H9 (cell line): Measurements from ENCODE around the gene SPINT2. TPM values are rescaled to one million over a fixed set of nuclear protein-coding genes. Genes with fewer than 3 reads are reported as not detected.

Experiments
- DNase-seq: peaks from one replicate; pipeline ENCODE4 v3.0.0-alpha.2; 2017
- H2AFZ ChIP-seq: one replicate; pipeline ENCODE4 v1.6.1; 2013; ENCODE audit warnings: mild to moderate bottlenecking, low read length, control low read depth, moderate library complexity
- H2AK5ac ChIP-seq: 2 replicates; pipeline ENCODE4 v1.6.1; 2013; ENCODE audit warnings: low read length, control low read depth, mixed read lengths; ENCODE audit not compliant: insufficient read length
- H2BK120ac ChIP-seq: one replicate; pipeline ENCODE4 v1.6.1; 2013; ENCODE audit warnings: low read depth, mild to moderate bottlenecking, low read length, control low read depth, inconsistent platforms; ENCODE audit not compliant: poor library complexity, severe bottlenecking
- H2BK12ac ChIP-seq: 2 replicates; pipeline ENCODE4 v1.6.1; 2013; ENCODE audit warnings: low read length, control low read depth, mixed read lengths, low read depth; ENCODE audit not compliant: insufficient read length
- H2BK15ac ChIP-seq: 2 replicates; pipeline ENCODE4 v1.6.1; 2013; ENCODE audit warnings: low read depth, low read length, control low read depth
- H2BK20ac ChIP-seq: one replicate; pipeline ENCODE4 v1.6.1; 2013; ENCODE audit warnings: low read depth, mild to moderate bottlenecking, low read length, control low read depth, inconsistent platforms; ENCODE audit not compliant: poor library complexity, severe bottlenecking
- H2BK5ac ChIP-seq: 2 replicates; pipeline ENCODE4 v1.6.1; 2013; ENCODE audit warnings: low read length, control low read depth, mixed read lengths; ENCODE audit not compliant: insufficient read length
- H3K14ac ChIP-seq: 2 replicates; pipeline ENCODE4 v1.6.1; 2013; ENCODE audit warnings: low read length, control low read depth; ENCODE audit not compliant: insufficient read depth
- H3K18ac ChIP-seq: 2 replicates; pipeline ENCODE4 v1.6.1; 2013; ENCODE audit warnings: low read depth, mild to moderate bottlenecking, mixed read lengths, low read length, control low read depth; ENCODE audit not compliant: insufficient read length
- H3K23ac ChIP-seq: 2 replicates; pipeline ENCODE4 v1.6.1; 2013; ENCODE audit warnings: low read length, control low read depth, mixed read lengths, low read depth; ENCODE audit not compliant: insufficient read length
- H3K23me2 ChIP-seq: 2 replicates; pipeline ENCODE4 v1.6.1; 2013; ENCODE audit warnings: low read depth, mild to moderate bottlenecking, mixed read lengths, low read length, control low read depth; ENCODE audit not compliant: insufficient read length, poor library complexity, severe bottlenecking
- H3K27ac ChIP-seq: 2 replicates; pipeline ENCODE4 v1.5.1; 2013; ENCODE audit warnings: low read length, control low read depth, mixed read lengths, low read depth; ENCODE audit not compliant: insufficient read length
- H3K27me3 ChIP-seq: 2 replicates; pipeline ENCODE4 v1.6.1; 2013; ENCODE audit warnings: low read length, control low read depth, inconsistent platforms; ENCODE audit not compliant: insufficient read depth
- H3K4ac ChIP-seq: 2 replicates; pipeline ENCODE4 v1.6.1; 2013; ENCODE audit warnings: low read depth, mild to moderate bottlenecking, control low read depth, inconsistent platforms, low read length, moderate library complexity
- H3K4me1 ChIP-seq: 2 replicates; pipeline ENCODE4 v1.6.1; 2013; ENCODE audit warnings: low read length, control low read depth, inconsistent platforms; ENCODE audit not compliant: insufficient read depth
- H3K4me2 ChIP-seq: 2 replicates; pipeline ENCODE4 v1.6.1; 2013; ENCODE audit warnings: low read length, control low read depth, mixed read lengths; ENCODE audit not compliant: insufficient read length, insufficient read depth
- H3K56ac ChIP-seq: 2 replicates; pipeline ENCODE4 v1.6.1; 2013; ENCODE audit warnings: low read depth, mild to moderate bottlenecking, mixed read lengths, low read length, control low read depth; ENCODE audit not compliant: insufficient read length
- H3K79me1 ChIP-seq: 2 replicates; pipeline ENCODE4 v1.6.1; 2013; ENCODE audit warnings: low read depth, mild to moderate bottlenecking, moderate library complexity, low read length, control low read depth, inconsistent platforms; ENCODE audit not compliant: insufficient read depth, poor library complexity, severe bottlenecking
- H3K79me2 ChIP-seq: 2 replicates; pipeline ENCODE4 v1.6.1; 2013; ENCODE audit warnings: low read length, control low read depth, inconsistent platforms; ENCODE audit not compliant: insufficient read depth
- H3K9ac ChIP-seq: 2 replicates; pipeline ENCODE4 v1.6.1; 2013; ENCODE audit warnings: low read length, control low read depth, mixed read lengths; ENCODE audit not compliant: insufficient read length; ENCODE audit errors: extremely low read depth
- H3K9me3 ChIP-seq: one replicate; pipeline ENCODE4 v1.6.1; 2013; ENCODE audit warnings: low read depth, low read length, inconsistent platforms; ENCODE audit not compliant: control insufficient read depth
- H3T11ph ChIP-seq: one replicate; pipeline ENCODE4 v1.6.1; 2013; ENCODE audit warnings: mild to moderate bottlenecking, low read length, control low read depth, inconsistent platforms
- H4K20me1 ChIP-seq: one replicate; pipeline ENCODE4 v1.6.1; 2013; ENCODE audit not compliant: control insufficient read depth, insufficient read length, insufficient read depth
- H4K5ac ChIP-seq: 2 replicates; pipeline ENCODE4 v1.6.1; 2013; ENCODE audit warnings: low read depth, mild to moderate bottlenecking, mixed read lengths, low read length, control low read depth; ENCODE audit not compliant: insufficient read length
- H4K8ac ChIP-seq: replicated peaks from 2 replicates; pipeline ENCODE4 v1.6.1; 2013; ENCODE audit warnings: low read length, control low read depth, mixed read lengths, low read depth; ENCODE audit not compliant: insufficient read length
- H4K91ac ChIP-seq: 2 replicates; pipeline ENCODE4 v1.6.1; 2013; ENCODE audit warnings: low read depth, mild to moderate bottlenecking, moderate library complexity, mixed read lengths, low read length, control low read depth; ENCODE audit not compliant: insufficient read length
- H3K27ac Mint-ChIP-seq, 3 experiments: 2 replicates in 2 of 3; 3 replicates in 1 of 3; pipeline ENCODE4 v1.8.0; 2020 to 2021; ENCODE audit warnings: mixed read lengths in 3 of 3, mild to moderate bottlenecking in 1 of 3, moderate library complexity in 1 of 3
- H3K27me3 Mint-ChIP-seq: 2 replicates; pipeline ENCODE4 v1.8.0; 2021; ENCODE audit warnings: low read depth, mild to moderate bottlenecking, moderate library complexity, mixed read lengths
- H3K36me3 Mint-ChIP-seq, 3 experiments: 2 replicates in 2 of 3; 3 replicates in 1 of 3; pipeline ENCODE4 v1.8.0; 2020 to 2021; ENCODE audit warnings: low read depth in 3 of 3, mixed read lengths in 3 of 3; ENCODE audit not compliant: insufficient read depth in 1 of 3
- H3K4me1 Mint-ChIP-seq, 2 experiments: 2 replicates each; pipeline ENCODE4 v1.8.0; 2020; ENCODE audit warnings: mixed read lengths in 2 of 2
- H3K4me3 Mint-ChIP-seq, 2 experiments: 2 replicates in 1 of 2; 3 replicates in 1 of 2; pipeline ENCODE4 v1.8.0; 2020 to 2021; ENCODE audit warnings: mild to moderate bottlenecking in 2 of 2, mixed read lengths in 2 of 2, moderate library complexity in 1 of 2
- H3K9me3 Mint-ChIP-seq, 2 experiments: 2 replicates in 1 of 2; 3 replicates in 1 of 2; pipeline ENCODE4 v1.8.0; 2020; ENCODE audit warnings: mild to moderate bottlenecking in 2 of 2, mixed read lengths in 2 of 2, moderate library complexity in 1 of 2
- WGBS: extraction: QIAGEN DNeasy Blood & Tissue Kit; methylation state at CpG from one replicate; pipeline ENCODE4 v1.1.7; 2013; ENCODE audit warnings: missing lambda C conversion rate, low lambda C conversion rate, mixed read lengths; ENCODE audit not compliant: insufficient read length; ENCODE audit errors: extremely low coverage; 5-methylcytosine and 5-hydroxymethylcytosine counted together
- total RNA-seq: library from RNA; stranded (reverse); gene quantifications from 2 replicates; pipeline ENCODE4 v1.2.1, GENCODE V29; 2021
- TF ChIP-seq, protein P1 (sequence below): fragments of 200-600 bp; sonication (generic); conservative IDR thresholded peaks from 3 replicates; pipeline ENCODE4 v1.8.0; 2021; ENCODE audit warnings: antibody characterized with exemption, mild to moderate bottlenecking

Gene SPINT2
- total RNA-seq, 1 experiment from 2014 or later = 283 TPM

DNA sequence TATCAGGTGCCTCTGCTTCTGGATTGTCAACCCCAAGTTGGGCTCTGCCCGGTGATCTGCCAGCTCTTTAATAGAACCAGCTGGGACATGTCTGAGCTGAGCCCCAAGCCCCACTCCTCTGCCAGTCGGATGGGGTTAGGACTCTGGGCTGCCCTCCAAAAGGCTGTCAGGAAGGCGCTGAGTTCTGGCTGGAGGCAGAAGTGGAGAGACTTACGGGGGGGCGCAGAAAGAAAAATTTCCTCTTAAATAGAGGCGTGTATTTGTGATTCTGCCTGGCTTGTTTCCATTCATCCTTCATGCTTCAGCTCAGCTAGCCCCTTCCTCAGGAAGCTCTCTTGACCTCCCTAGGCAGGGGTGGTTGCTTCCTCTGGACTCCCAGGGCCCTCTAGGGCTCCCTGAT lies 54.3 kb downstream of the SPINT2 start:
- Histone ChIP-seq H3K56ac (no peak overlapping the region), H3K4me2 (no peak overlapping the region), H4K5ac (no peak overlapping the region), H3K27ac (no peak overlapping the region), H4K8ac (no peak overlapping the region), H3K4ac (no peak overlapping the region), H3K4me1 (no peaks in the 10 kb centered on the region; the same call in 1 of the 2 replicates), H3K79me2 (no peaks in the 10 kb centered on the region), H2BK20ac (no peak overlapping the region), H3K9me3 (no peaks in the 10 kb centered on the region), H3K18ac (no peak overlapping the region), H4K20me1 (no peaks in the 10 kb centered on the region), H3K14ac (no peak overlapping the region), H3K27me3 (peaks cover 9% of the 10 kb centered on the region; the same call in 1 of the 2 replicates), H3K79me1 (no peaks in the 10 kb centered on the region), H2AFZ (no peak overlapping the region), H3K23ac (no peak overlapping the region), H2BK15ac (no peak overlapping the region), H3K9ac (no peak overlapping the region), H3T11ph (no peak overlapping the region), H2BK12ac (no peak overlapping the region), H2BK120ac (no peak overlapping the region), H4K91ac (no peak overlapping the region), H3K23me2 (peaks cover 20% of the 10 kb centered on the region), H2AK5ac (no peak overlapping the region), H2BK5ac (no peak overlapping the region)
- Mint-ChIP-seq H3K4me1 (peaks cover 16 to 35% of the 10 kb centered on the region in 2 experiments), H3K27me3 (peaks cover 51% of the 10 kb centered on the region), H3K36me3 (no peaks in the 10 kb centered on the region; a peak in 1 of 7 replicates), H3K4me3 (peak overlapping the region in 1 of 2 experiments; percentile 86; a peak in 3 of 5 replicates), H3K9me3 (no peaks in the 10 kb centered on the region; a peak in 1 of 5 replicates), H3K27ac (no peak overlapping the region)
- WGBS = no CpG with 5 or more reads among the region's 6 CpGs
- no peak for DNase-seq
- TF ChIP-seq, protein P1, sequence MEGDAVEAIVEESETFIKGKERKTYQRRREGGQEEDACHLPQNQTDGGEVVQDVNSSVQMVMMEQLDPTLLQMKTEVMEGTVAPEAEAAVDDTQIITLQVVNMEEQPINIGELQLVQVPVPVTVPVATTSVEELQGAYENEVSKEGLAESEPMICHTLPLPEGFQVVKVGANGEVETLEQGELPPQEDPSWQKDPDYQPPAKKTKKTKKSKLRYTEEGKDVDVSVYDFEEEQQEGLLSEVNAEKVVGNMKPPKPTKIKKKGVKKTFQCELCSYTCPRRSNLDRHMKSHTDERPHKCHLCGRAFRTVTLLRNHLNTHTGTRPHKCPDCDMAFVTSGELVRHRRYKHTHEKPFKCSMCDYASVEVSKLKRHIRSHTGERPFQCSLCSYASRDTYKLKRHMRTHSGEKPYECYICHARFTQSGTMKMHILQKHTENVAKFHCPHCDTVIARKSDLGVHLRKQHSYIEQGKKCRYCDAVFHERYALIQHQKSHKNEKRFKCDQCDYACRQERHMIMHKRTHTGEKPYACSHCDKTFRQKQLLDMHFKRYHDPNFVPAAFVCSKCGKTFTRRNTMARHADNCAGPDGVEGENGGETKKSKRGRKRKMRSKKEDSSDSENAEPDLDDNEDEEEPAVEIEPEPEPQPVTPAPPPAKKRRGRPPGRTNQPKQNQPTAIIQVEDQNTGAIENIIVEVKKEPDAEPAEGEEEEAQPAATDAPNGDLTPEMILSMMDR = no peak
